HG03095 (cell line): Measurements from ENCODE around the gene TTC32.

Experiments used
- ATAC-seq: cut with Tn5 transposase; IDR thresholded peaks from one replicate; pipeline ENCODE4 v1.9.1; 2021; ENCODE audit warnings: moderate library complexity; ENCODE audit not compliant: unreplicated experiment

The TTC32 gene

DNA sequence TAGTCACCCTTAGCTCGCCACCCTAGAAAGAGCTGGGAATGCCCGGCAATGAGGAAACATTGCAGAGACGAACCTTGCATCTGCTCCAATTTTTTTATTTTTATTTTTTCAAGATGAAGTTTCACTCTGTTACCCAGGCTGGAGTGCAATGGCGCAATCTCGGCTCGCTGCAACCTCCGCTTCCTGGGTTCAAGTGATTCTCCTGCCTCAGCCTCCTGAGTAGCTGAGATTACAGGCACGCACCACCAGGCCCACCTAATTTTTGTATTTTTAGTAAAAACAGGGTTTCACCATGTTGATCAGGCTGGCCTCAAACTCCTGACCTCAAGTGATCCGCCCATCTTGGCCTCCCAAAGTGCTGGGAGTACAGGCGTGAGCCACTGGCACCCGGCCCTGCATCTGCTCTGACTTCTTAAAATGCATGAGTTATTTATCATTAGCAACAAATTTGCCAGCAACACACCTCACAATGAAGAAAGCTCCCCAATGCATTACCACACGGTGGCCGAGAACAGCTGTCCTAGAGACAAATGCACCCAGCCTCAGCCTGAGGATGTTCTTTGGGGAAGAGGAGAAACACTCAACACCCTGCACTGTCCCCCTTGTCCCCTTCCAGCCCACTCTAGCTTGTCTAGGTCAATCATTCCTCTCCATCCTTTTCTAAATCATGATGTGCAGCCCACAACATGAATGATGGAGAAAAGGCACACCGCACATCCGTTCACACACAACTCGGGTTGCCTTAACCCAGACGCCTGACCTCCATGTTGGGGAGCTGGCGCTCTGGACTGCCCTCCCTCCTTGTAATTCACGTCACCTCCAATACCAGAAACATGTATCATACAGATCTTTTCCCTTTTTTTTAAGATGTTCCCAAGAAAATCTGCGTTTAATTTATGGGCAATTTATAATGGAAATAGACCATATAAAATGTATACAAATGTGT, 46.9 kb downstream of the TTC32 start:
- no peak for ATAC-seq

- ATAC-seq, result no peak
Measured at GRCh38 chr2:19851116-19851695, 50.6 kb downstream of the TTC32 start.

DNA sequence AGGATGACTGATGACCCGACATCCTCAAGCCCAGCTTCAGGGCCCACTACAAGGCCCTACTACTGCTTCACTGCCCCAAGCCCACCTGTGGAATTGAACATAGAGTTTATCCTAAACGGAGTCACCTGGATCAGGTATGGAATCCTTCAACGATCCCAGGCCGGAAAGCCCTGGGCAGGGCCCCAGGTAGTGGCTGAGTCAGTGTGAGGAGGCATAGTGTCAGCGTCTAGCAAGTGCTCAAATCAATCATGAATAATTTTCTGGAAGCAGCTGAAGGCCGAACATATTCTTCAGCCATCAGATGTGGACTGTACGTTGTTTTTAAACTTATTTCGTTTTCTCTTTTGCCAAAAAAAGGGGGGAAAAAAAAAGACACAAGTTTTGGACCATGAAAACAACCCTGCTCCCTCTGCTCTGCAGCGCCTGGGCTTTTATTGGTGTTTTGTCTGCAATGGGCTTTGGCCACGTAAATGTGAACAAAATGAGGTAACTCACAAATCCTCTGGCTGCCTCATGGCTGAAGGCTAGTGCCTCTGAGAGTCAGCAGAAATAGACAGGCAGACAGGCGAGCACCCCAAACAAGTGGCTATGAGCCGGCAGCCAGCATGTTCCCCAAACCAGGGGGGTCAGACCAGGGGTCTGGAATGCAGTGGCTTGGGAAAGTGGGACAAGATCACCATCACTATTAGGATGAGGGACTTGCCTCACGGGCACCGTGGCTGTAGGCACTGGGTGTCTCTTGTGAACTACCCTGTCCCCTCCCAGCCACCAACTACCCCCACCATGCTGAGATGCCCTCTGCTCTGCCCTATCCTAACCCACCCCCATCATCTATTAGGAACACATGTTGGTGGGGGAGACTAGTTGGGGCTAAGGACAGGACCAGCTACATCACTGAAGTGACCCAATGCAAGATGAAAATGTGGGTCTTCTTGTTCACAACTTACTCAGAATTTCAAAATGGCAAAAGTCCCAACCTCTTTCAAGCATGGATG, 51.4 kb downstream of the TTC32 start:
- ATAC-seq, result no peak

DNA sequence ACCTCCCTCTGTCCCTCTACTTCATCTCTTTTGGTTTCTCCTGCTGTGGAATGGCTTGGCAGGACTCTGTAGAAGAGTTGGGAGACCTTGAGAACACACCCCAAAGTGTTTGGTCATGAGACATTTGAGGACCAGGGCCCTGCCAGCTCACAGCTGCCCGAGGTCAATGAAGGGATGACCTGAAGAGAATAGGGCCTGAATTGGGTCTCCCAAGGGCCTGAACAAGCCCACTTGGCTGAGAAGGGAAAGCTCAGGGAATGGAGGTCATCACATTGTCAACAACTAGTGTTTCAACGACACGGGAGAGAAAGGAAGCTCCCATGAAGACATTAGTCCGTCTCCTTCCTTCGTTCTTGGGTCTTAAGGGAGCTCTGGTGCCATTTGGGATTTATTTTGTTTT, 52.8 kb downstream of the TTC32 start:
- ATAC-seq, result no peak

GRCh38 chr2:19848029-19848750, 53.6 kb downstream of the TTC32 start:
- ATAC-seq, result no peak

DNA sequence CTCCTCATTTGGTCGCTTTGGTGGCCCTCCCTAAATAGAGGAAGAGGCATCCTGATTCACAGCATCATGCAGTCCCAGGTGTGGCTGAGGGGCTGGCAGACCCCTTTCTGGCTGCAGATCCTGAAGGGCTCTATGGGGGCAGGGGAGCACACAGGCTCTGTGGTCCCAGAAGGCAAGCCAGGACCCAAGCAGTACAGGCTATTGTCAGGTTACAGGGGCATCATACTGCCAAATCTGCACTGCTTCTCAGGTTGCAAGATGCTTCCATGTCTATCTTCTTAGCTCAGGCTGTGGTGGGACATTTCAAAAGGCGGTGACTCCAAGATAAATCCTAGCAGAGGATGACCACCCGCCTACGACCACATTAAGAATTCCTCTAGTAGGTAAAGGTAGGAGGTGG, 54.3 kb downstream of the TTC32 start:
- no peak for ATAC-seq
